HUES64 (cell line): ENCODE results near the gene RUSC2.
"Not testable (repeated sequence)": the region's sequence is repeated elsewhere in the genome, so short reads cannot be mapped to it uniquely, and the experiment has no call there.

Source experiments
- H3K27ac ChIP-seq: 2 replicates; pipeline ENCODE4 v1.7.0; 2013; ENCODE audit warnings: low read depth, low read length, inconsistent platforms
- H3K27me3 ChIP-seq: 2 replicates; pipeline ENCODE4 v1.6.1; 2013; ENCODE audit warnings: mild to moderate bottlenecking, low read length; ENCODE audit not compliant: insufficient read depth
- H3K36me3 ChIP-seq: 2 replicates; pipeline ENCODE4 v1.6.1; 2013; ENCODE audit warnings: mild to moderate bottlenecking, low read length; ENCODE audit not compliant: insufficient read depth
- H3K4me1 ChIP-seq: 2 replicates; pipeline ENCODE4 v1.6.1; 2013; ENCODE audit warnings: mild to moderate bottlenecking, low read length, moderate library complexity; ENCODE audit not compliant: insufficient read depth
- H3K4me3 ChIP-seq: 2 replicates; pipeline ENCODE4 v1.5.1; 2013; ENCODE audit warnings: mild to moderate bottlenecking, low read length, moderate library complexity
- H3K9ac ChIP-seq: 2 replicates; pipeline ENCODE4 v1.6.1; 2013; ENCODE audit warnings: mild to moderate bottlenecking, low read depth, low read length
- H3K9me3 ChIP-seq: 2 replicates; pipeline ENCODE4 v1.6.1; 2013; ENCODE audit warnings: low read depth, low read length; ENCODE audit not compliant: insufficient read depth
- WGBS: fragments of 150-250, 120-280 bp; methylation state at CpG from one replicate; pipeline ENCODE4 v1.1.7; 2013; ENCODE audit warnings: missing lambda C conversion rate; 5-methylcytosine and 5-hydroxymethylcytosine counted together

The RUSC2 gene

DNA sequence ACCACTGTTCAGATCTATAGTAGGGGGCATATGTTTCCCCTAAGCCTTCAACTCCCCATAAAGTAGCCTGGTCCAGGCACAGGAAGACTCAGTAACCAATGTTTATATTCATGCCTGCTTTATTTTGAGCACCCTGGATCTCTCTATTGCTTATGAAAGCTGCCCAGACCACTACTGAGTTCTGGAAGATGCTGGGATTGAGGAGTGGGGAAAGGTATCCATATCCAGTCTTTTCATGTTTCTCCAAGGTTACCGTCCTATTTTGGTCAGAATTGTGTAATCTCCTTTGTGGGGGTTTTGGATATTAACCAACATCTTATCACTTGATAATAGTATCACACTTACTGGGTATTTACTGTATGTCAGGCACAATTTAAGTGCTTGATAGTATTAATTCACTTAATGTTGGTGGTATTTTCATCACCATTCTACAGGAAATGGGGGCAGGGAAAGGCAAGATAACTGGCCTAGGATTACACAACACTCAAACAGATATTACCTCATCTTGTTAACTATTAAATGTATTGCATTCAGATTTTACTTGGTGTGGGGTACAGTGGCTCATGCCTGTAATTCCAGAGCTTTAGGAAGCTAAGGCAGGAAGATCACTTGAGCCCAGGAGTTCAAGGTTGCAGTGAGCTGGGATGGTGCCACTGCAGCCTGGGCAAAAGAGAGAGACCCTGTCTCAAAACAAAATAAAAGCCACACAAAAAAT is 36.3 kb downstream of the RUSC2 start:
- WGBS = 100% methylated on average over 1 of the region's 1 CpG

DNA sequence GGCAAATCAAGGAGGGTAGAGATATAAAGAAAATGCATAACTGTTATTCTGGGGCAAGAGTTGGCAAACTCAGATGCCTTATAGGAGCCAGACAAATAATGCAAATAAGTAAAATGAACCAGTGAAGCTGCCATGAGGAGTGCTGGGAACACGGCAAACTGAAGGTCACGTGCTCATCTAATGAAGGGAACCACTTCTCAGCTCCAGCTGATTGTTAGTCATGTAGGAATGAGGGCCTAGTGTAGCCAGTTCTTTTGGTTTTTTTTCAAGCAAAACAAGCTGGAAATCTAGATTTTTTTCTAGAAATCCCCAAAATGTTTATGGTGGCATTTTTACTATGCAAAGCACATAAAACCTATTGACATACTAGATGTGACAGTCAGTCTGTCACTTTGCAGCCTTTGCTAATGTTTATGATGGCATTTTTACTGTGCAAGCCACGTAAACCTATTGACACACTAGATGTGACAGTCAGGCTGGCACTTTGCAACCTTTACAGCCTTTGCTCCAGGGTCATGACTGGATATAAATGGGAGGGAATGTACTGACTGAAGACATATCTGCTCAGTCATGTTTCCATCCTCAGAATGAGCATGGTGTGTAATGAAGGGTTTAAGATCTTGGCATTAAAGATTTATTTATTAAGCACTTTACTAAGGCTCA is 39.4 kb downstream of the RUSC2 start:
- H3K9me3 ChIP-seq = no peaks in the 10 kb centered on the region
- WGBS = 94% methylated on average over 3 of the region's 3 CpGs
- H3K27me3 ChIP-seq = no peaks in the 10 kb centered on the region
- no peak overlapping the region for H3K4me3 ChIP-seq
- no peak overlapping the region for H3K27ac ChIP-seq
- H3K4me1 ChIP-seq = no peaks in the 10 kb centered on the region
- no peaks in the 10 kb centered on the region for H3K36me3 ChIP-seq
- no peak overlapping the region for H3K9ac ChIP-seq

More for the DNA sequence above, 36.3 kb downstream of the RUSC2 start:
- H3K4me3 ChIP-seq = no peak overlapping the region
- H3K9ac ChIP-seq = no peak overlapping the region
- no peaks in the 10 kb centered on the region for H3K27me3 ChIP-seq
- no peaks in the 10 kb centered on the region for H3K4me1 ChIP-seq
- H3K9me3 ChIP-seq = no peaks in the 10 kb centered on the region
- H3K36me3 ChIP-seq = no peaks in the 10 kb centered on the region
- no peak overlapping the region for H3K27ac ChIP-seq

DNA sequence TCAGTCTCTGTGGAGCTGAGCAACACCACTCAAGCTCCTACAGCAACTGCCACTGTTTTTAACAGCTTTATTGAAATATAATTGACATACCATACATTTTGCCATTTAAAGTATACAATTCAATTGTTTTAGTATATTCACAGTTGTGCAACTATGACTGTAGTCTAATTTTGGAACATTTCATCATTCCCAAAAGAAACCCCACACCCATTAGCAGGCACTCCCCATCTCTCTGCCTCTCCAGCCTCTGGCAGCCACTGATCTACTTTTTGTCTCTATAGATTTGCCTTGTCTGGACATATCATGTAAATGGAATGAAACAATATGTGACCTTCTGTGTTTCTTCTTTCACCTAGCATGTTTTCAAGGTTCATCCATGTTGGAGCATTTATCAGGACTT is 43.5 kb downstream of the RUSC2 start:
- H3K36me3 ChIP-seq = no peaks in the 10 kb centered on the region
- no peak overlapping the region for H3K9ac ChIP-seq
- no peaks in the 10 kb centered on the region for H3K27me3 ChIP-seq
- peaks cover 10% of the 10 kb centered on the region for H3K4me1 ChIP-seq
- H3K27ac ChIP-seq = no peak overlapping the region
- no peaks in the 10 kb centered on the region for H3K9me3 ChIP-seq
- H3K4me3 ChIP-seq = no peak overlapping the region

DNA sequence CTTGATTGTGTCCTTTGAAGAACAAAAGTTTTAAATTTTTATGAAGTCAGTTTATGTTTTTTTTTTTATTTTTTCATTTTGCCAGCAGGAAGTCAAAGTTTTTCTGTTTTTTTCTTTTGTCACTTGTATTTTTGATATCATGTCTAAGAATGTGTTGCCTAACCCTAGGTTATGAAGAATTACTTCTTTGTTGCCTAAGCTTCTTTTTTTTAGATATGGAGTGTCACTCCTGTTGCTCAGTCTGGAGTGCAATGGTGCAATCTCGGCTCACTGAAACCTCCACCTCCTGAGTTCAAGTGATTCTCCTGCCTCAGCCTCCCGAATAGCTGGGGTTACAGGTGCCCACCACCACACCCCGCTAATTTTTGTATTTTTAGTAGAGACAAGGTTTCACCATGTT is 45.0 kb downstream of the RUSC2 start:
- not testable (repeated sequence) for H3K27ac ChIP-seq, H3K9me3 ChIP-seq, H3K4me3 ChIP-seq, H3K9ac ChIP-seq, H3K27me3 ChIP-seq, H3K36me3 ChIP-seq
- 98% methylated on average over 3 of the region's 3 CpGs for WGBS
- H3K4me1 ChIP-seq = peaks cover 19% of the 10 kb centered on the region

DNA sequence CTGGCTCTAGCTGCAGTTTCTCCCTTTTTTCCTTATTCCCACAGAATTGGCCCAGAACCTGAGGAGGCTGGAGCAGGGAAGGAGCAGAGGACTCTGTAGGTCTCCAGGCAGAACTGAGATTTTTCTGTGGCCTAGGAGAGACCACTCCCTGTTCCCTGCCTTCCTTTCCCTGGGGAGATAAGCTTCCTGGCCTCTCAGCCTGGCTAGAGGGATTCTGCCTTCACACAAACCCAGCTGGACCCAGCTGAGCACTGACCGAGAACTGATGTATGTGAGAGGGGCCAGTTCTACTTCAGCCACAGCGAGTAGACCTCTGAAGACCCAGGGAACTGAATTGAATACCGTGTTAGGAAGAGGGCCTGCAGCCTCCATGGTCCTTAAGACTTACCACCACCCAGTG is 48.0 kb downstream of the RUSC2 start:
- Histone ChIP-seq H3K36me3 (no peaks in the 10 kb centered on the region), H3K4me1 (peaks cover 19% of the 10 kb centered on the region), H3K27ac (peak overlapping the region; percentile 43), H3K27me3 (no peaks in the 10 kb centered on the region), H3K9me3 (no peaks in the 10 kb centered on the region), H3K9ac (no peak overlapping the region), H3K4me3 (no peak overlapping the region)
- WGBS = 85% methylated on average over 3 of the region's 3 CpGs

DNA sequence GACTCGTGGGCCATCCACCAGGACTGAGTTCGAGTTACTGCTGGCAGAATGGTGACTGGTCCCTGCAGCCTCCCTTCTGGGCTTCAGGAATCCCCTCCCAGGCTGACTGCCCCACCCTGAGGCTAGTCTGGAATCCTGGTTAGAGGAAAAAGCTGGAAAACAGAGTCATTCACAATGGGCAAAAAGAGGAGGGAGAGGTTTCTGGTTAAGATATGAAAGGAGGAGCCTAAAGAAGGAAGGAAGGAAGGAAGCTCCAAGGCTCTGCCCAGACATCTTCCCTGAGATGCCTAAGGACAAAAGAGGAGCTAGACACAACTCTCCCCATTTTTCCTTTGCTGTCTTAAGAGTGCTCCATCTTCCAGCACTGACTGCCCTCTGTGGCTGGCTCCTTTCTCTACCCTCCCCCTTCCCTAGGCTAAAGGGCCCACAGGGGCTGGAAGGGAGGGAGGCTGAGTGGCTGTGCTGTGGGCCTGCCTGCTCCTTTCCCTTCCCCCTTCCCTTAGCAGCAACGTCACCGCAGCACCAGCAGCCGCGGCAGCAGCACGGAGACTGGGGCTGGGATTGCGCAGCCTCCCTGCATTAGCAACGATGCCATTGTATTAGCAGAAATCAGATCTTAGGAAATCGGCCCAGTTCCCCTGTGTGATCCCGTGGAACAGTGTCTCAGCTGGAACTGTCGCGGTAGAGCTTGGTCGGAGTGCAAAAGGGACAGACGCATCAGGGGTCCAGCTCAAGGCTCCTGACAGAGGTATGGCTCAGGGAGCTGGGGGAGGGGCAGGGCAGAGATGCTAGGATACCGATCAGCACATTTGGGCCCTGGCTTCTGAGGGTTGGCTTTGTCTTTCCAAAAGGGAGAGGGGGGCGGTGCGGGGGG is 48.7 kb downstream of the RUSC2 start:
- peak overlapping the region; percentile 60 for H3K4me3 ChIP-seq
- no peaks in the 10 kb centered on the region for H3K9me3 ChIP-seq
- H3K27ac ChIP-seq = peak overlapping the region; percentile 43
- H3K36me3 ChIP-seq = no peaks in the 10 kb centered on the region
- H3K27me3 ChIP-seq = no peaks in the 10 kb centered on the region
- WGBS = 8% methylated on average over 18 of the region's 18 CpGs
- H3K9ac ChIP-seq = peak overlapping the region; percentile 67
- peaks cover 19% of the 10 kb centered on the region for H3K4me1 ChIP-seq
